Neural progenitor cell (in vitro differentiated cells): ENCODE results near the gene PRKCH.

Source experiments
- CTCF ChIP-seq: fragments of 200-600 bp; sonication (generic); IDR thresholded peaks from 2 replicates; pipeline ENCODE4 v1.5.1; 2017; ENCODE audit warnings: antibody characterized with exemption, mild to moderate bottlenecking
- EZH2 ChIP-seq: fragments of 200-600 bp; sonication (generic); IDR thresholded peaks from 2 replicates; pipeline ENCODE4 v1.6.1; 2017; ENCODE audit warnings: antibody characterized with exemption, mild to moderate bottlenecking, moderate library complexity

DNA sequence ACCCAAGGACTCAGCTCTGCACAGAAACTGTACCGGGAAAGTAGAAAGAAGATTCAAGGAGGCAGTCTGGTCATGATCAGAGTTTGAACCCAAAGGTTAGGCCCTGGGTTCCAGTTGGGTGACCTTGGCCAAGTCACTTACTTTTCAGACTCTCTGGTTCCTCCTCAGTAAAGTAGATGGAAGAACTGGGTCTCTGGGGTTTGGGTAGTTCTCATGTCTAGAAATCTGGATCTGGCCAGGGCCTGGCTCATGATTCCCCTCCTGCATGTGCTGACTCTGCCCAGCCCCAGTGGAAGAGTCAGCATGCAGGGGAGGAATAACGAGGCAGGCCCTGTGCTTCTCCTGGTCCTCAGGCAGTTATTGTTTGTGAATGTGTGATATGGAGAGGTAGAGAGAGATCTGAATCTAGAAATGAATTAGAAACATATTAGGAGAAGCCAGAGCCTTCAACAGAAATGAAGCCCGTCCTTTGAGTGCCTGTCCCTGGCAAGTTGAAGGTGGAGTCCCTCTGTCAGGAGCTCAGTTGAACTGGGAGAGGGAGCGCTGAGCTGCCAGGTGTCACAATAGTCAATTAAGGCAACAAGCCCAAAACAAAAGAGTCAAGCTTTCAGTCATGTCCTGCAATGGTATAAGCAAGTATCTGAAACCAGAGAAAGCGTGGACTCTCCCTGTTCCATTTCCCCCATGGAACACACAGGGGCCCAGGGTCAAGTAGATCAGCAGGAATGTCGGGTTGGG lies 242.7 kb downstream of the PRKCH start:
- TF ChIP-seq CTCF (no peak), EZH2 (no peak)
